ENCODE results near the gene PPP1R3A. TPM values are rescaled to one million over a fixed set of nuclear protein-coding genes. Genes with fewer than 3 reads are reported as not detected.

Gene PPP1R3A
- total RNA-seq, 1 experiment from 2014 or later: not detected

DNA sequence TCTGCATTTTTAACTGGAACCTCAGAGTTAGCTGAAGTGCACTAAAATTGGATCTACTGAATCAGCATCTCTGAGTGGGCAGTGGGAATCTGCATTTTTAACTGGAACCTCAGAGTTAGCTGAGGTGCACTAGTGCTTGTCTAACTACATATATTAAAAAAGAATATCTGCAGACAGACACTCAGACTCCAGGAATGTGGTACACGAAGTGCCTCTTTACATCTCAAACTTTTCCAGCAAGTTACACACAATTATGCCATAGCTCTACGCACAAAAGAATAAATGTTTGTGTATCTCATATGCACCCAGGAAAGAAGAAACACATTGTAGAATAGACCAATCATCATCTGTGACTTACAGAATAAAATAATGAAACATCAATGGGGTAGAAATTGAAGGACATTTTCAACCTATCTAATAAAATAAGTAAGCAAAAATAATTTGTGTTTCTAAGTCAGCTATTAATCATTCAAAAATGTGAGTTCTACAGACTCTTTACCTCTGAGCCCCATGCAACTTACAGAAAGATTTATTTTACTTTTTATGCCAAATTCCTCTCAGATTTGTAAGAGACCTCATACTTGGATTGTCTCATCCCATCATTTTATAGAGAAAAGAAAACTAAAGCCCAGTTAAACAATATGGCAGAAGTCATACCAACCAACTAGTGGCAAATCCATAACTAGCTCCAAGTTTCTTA is 28.3 kb downstream of the PPP1R3A start:
- ATAC-seq: no peak
- no peak for DNase-seq (ENCODE audit: low read depth, low spot score)
- H3K79me2 ChIP-seq (ENCODE audit: insufficient read depth, low read length): no peaks in the 10 kb centered on the region
- no peak overlapping the region for H3K27ac ChIP-seq (ENCODE audit: low read depth, low read length)
- no peaks in the 10 kb centered on the region for H3K36me3 ChIP-seq (ENCODE audit: control insufficient read depth in 1 of 2, insufficient read depth in 2 of 2, low read length in 2 of 2)
- no peak overlapping the region for H2AFZ ChIP-seq (ENCODE audit: low read depth, low read length, poor library complexity, severe bottlenecking)
- no peak overlapping the region for H3K4me3 ChIP-seq (replicated peaks in 1 of 2; ENCODE audit: low read depth in 1 of 2, low read length in 2 of 2)
- CTCF ChIA-PET: no interaction called here
- H3K9me2 ChIP-seq (ENCODE audit: insufficient read depth): 0 out of 2 replicates have a peak, but pooled peaks cover 4% of the 10 kb centered on the region
- no peaks in the 10 kb centered on the region for H4K20me1 ChIP-seq (ENCODE audit: insufficient read depth)
- H3K4me2 ChIP-seq (ENCODE audit: low read length): no peak overlapping the region
- H3K9ac ChIP-seq (ENCODE audit: low read length): no peak overlapping the region
- RAD21 ChIA-PET (ENCODE audit: low non-redundant PET in 1 of 2, low total read pairs in 2 of 2, uncharacterized antibody in 2 of 2, unreplicated experiment in 2 of 2): no interaction called here
- POLR2A ChIA-PET: no interaction called here
- BruUV-seq (replicated peaks): no TSS peak
- no peaks in the 10 kb centered on the region for H3K9me3 ChIP-seq (ENCODE audit: control insufficient read depth in 1 of 2, insufficient read depth in 1 of 2, low read depth in 1 of 2, low read length in 2 of 2)
- intact Hi-C loops (cut with micrococcal nuclease): no loop called here
- no peaks in the 10 kb centered on the region for H3K4me1 ChIP-seq (ENCODE audit: control insufficient read depth in 1 of 2, insufficient read depth in 2 of 2, low read length in 2 of 2)
- no peaks in the 10 kb centered on the region for H3K27me3 ChIP-seq (ENCODE audit: insufficient read depth, low read length)
- no peak for TF ChIP-seq POLR2A (IDR thresholded peaks at IDR 0.05; ENCODE audit: borderline replicate concordance, extremely low read depth, insufficient read depth, insufficient read length)
- TF ChIP-seq ZFX (IDR thresholded peaks at IDR 0.05): no peak
- TF ChIP-seq REST (IDR thresholded peaks at IDR 0.05; ENCODE audit: low read depth): no peak

DNA sequence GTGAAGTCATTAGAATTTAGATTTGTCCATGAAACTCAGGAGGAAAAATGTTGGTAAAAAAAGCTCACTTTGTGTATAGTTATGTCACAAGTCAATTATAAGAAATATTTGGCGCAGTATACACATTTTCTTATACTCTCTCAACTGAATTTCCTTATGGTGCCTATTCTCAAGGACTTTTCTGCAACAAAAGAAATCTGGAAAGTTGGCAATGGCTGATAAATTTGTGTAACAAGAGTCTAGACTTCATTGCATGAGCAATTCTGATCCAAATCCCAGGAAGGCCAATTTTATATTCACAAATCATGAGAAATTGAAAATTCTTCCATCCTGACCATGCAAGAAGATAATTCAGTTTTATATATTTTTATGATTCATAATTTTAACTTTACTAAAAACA is 35.7 kb downstream of the PPP1R3A start:
- ATAC-seq (no peak), DNase-seq (ENCODE audit: low read depth, low spot score) (no peak)
- ChIA-PET POLR2A (no interaction called here), CTCF (no interaction called here), RAD21 (ENCODE audit: low non-redundant PET in 1 of 2, low total read pairs in 2 of 2, uncharacterized antibody in 2 of 2, unreplicated experiment in 2 of 2) (no interaction called here)
- Histone ChIP-seq H3K4me1 (ENCODE audit: control insufficient read depth in 1 of 2, insufficient read depth in 2 of 2, low read length in 2 of 2) (no peaks in the 10 kb centered on the region), H3K36me3 (ENCODE audit: control insufficient read depth in 1 of 2, insufficient read depth in 2 of 2, low read length in 2 of 2) (no peaks in the 10 kb centered on the region), H4K20me1 (ENCODE audit: insufficient read depth) (no peaks in the 10 kb centered on the region), H2AFZ (ENCODE audit: low read depth, low read length, poor library complexity, severe bottlenecking) (no peak overlapping the region), H3K9ac (ENCODE audit: low read length) (no peak overlapping the region), H3K9me3 (ENCODE audit: control insufficient read depth in 1 of 2, insufficient read depth in 1 of 2, low read depth in 1 of 2, low read length in 2 of 2) (no peaks in the 10 kb centered on the region), H3K79me2 (ENCODE audit: insufficient read depth, low read length) (no peaks in the 10 kb centered on the region), H3K9me2 (ENCODE audit: insufficient read depth) (no peaks in the 10 kb centered on the region), H3K4me3 (replicated peaks in 1 of 2; ENCODE audit: low read depth in 1 of 2, low read length in 2 of 2) (no peak overlapping the region), H3K27me3 (ENCODE audit: insufficient read depth, low read length) (no peaks in the 10 kb centered on the region), H3K27ac (ENCODE audit: low read depth, low read length) (no peak overlapping the region), H3K4me2 (ENCODE audit: low read length) (no peak overlapping the region)
- intact Hi-C loops (cut with micrococcal nuclease): no loop called here
- BruUV-seq (replicated peaks): no TSS peak
- TF ChIP-seq ATF3 (IDR thresholded peaks at IDR 0.05) (no peak), RAD21 (IDR thresholded peaks at IDR 0.05; ENCODE audit: low read depth) (no peak), ZBTB33 (IDR thresholded peaks at IDR 0.05; ENCODE audit: extremely low read depth, insufficient replicate concordance, low read length) (no peak), YY1 (IDR thresholded peaks at IDR 0.05; ENCODE audit: extremely low read depth, insufficient replicate concordance, low read depth, low read length) (no peak), EGR1 (IDR thresholded peaks at IDR 0.05; ENCODE audit: low read depth) (no peak), REST (IDR thresholded peaks at IDR 0.05; ENCODE audit: low read depth) (no peak), CBX3 (IDR thresholded peaks at IDR 0.05; ENCODE audit: low read depth) (no peak), SIN3A (IDR thresholded peaks at IDR 0.05; ENCODE audit: low read depth) (no peak)
